Measurements from ENCODE around the gene PSD.

DNA sequence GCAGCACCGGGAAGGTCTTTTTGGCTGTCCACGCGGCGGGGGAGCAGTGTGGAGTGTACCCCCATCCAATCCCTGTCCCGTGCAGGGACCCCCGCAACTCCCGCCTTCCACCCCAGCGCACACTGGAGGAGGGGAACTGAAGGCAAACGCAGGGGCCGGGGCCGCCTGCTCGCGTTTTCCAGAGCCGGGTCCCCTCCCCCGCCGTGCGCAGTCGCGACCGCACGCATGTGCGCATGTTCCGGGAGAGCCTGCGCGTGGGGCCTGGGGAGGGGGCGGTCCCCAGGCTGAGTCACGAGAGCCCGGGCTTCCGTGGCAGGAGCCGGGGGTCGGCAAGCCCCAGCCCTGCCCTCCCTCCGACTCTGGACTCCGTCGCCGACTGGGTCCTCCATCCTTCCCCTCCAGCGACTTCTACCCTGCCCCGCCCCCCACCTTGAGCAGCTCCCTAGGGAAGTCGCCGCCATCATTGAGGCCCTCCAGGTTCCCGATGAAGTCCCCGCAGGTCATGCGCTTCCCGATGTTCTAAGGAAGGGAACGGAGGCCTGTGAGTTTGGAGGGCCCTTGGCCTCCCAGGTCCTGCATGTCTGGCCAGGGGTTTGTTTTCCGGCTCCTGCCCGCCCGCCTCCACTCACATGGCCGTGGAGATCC is 8.0 kb downstream of the PSD start:
- TF ChIP-seq, protein P1, sequence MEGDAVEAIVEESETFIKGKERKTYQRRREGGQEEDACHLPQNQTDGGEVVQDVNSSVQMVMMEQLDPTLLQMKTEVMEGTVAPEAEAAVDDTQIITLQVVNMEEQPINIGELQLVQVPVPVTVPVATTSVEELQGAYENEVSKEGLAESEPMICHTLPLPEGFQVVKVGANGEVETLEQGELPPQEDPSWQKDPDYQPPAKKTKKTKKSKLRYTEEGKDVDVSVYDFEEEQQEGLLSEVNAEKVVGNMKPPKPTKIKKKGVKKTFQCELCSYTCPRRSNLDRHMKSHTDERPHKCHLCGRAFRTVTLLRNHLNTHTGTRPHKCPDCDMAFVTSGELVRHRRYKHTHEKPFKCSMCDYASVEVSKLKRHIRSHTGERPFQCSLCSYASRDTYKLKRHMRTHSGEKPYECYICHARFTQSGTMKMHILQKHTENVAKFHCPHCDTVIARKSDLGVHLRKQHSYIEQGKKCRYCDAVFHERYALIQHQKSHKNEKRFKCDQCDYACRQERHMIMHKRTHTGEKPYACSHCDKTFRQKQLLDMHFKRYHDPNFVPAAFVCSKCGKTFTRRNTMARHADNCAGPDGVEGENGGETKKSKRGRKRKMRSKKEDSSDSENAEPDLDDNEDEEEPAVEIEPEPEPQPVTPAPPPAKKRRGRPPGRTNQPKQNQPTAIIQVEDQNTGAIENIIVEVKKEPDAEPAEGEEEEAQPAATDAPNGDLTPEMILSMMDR (IDR thresholded peaks at IDR 0.05): no peak
- no peak for TF ChIP-seq POLR2A (IDR thresholded peaks at IDR 0.05)
